HEK293 (cell line): ENCODE results near the gene AICDA.

ENCODE experiments used
- CTCF ChIA-PET: fragments of 350-600 bp; formaldehyde crosslinking; extraction: SDS; loops from one replicate; lab custom pipeline; 2021; ENCODE audit warnings: antibody characterized with exemption; lab: Yijun Ruan, JAX
- POLR2A ChIA-PET: fragments of 300-600 bp; formaldehyde crosslinking; extraction: SDS; loops from one replicate; lab custom pipeline; 2020; ENCODE audit warnings: antibody characterized with exemption, inconsistent platforms; lab: Yijun Ruan, JAX
- H3K27ac ChIP-seq: fragments of 200-500 bp; sonication (Bioruptor generic); 2 replicates; pipeline ENCODE4 v1.5.1; 2014; ENCODE audit warnings: low read depth, low read length, control low read depth, inconsistent platforms; ENCODE audit errors: extremely low read depth
- H3K36me3 ChIP-seq, 2 experiments: fragments of 200-500 bp in 1 of 2; sonication (Bioruptor generic) in 1 of 2; 1 replicate in 1 of 2; 2 replicates in 1 of 2; pipeline ENCODE4 v1.5.1; 2014 to 2017; ENCODE audit warnings: inconsistent platforms in 2 of 2, low read length in 2 of 2; ENCODE audit not compliant: control insufficient read depth in 2 of 2, insufficient read depth in 1 of 2
- H3K4me1 ChIP-seq: fragments of 200-500 bp; sonication (Bioruptor generic); 2 replicates; pipeline ENCODE4 v1.5.1; 2014; ENCODE audit warnings: mild to moderate bottlenecking, low read length, inconsistent platforms; ENCODE audit not compliant: control insufficient read depth, insufficient read depth
- H3K4me3 ChIP-seq: 2 replicates; pipeline ENCODE4 v1.5.1; 2011; ENCODE audit warnings: low read depth, mild to moderate bottlenecking, control low read depth, low read length, moderate library complexity
- H3K9me3 ChIP-seq: fragments of 200-500 bp; sonication (Bioruptor generic); 2 replicates; pipeline ENCODE4 v1.5.1; 2014; ENCODE audit warnings: low read depth, low read length, inconsistent platforms; ENCODE audit not compliant: control insufficient read depth, insufficient read depth
- BCL11A ChIP-seq: fragments of 450-650 bp; formaldehyde crosslinking; IDR thresholded peaks from 2 replicates; pipeline ENCODE4 v1.5.1; 2016; ENCODE audit warnings: low read depth, missing biosample characterization, missing genetic modification characterization
- EGR2 ChIP-seq: fragments of 450-650 bp; formaldehyde crosslinking; IDR thresholded peaks from 2 replicates; pipeline ENCODE4 v1.5.1; 2016; ENCODE audit warnings: low read depth, missing biosample characterization, missing genetic modification characterization
- GLI4 ChIP-seq: fragments of 450-650 bp; formaldehyde crosslinking; IDR thresholded peaks from 2 replicates; pipeline ENCODE4 v1.5.1; 2016; ENCODE audit warnings: missing biosample characterization, missing genetic modification characterization
- HIC1 ChIP-seq: fragments of 450-650 bp; formaldehyde crosslinking; IDR thresholded peaks from 2 replicates; pipeline ENCODE4 v1.5.1; 2016; ENCODE audit warnings: missing biosample characterization, missing genetic modification characterization
- OSR2 ChIP-seq: fragments of 450-650 bp; formaldehyde crosslinking; IDR thresholded peaks from 2 replicates; pipeline ENCODE4 v1.5.1; 2016; ENCODE audit warnings: missing biosample characterization, missing genetic modification characterization
- OVOL3 ChIP-seq: fragments of 450-650 bp; formaldehyde crosslinking; IDR thresholded peaks from 2 replicates; pipeline ENCODE4 v1.5.1; 2016; ENCODE audit warnings: missing biosample characterization, missing genetic modification characterization
- PRDM6 ChIP-seq: fragments of 450-650 bp; formaldehyde crosslinking; IDR thresholded peaks from 2 replicates; pipeline ENCODE4 v1.5.1; 2017; ENCODE audit warnings: missing biosample characterization, missing genetic modification characterization
- REST ChIP-seq: fragments of 450-650 bp; formaldehyde crosslinking; IDR thresholded peaks from 2 replicates; pipeline ENCODE4 v1.5.1; 2016; ENCODE audit warnings: missing biosample characterization, missing genetic modification characterization
- SCRT1 ChIP-seq: fragments of 450-650 bp; formaldehyde crosslinking; IDR thresholded peaks from 2 replicates; pipeline ENCODE4 v1.5.1; 2016; ENCODE audit warnings: missing biosample characterization, missing genetic modification characterization, borderline replicate concordance
- SETDB1 ChIP-seq: IDR thresholded peaks from one replicate; pipeline ENCODE4 v1.6.1; 2017; ENCODE audit warnings: mild to moderate bottlenecking, low read length, moderate library complexity, mixed read lengths; ENCODE audit not compliant: insufficient read length
- TRIM28 ChIP-seq: IDR thresholded peaks from 2 replicates; pipeline ENCODE4 v1.6.1; 2011; ENCODE audit warnings: low read length, control low read depth, borderline replicate concordance
- TSHZ1 ChIP-seq: fragments of 450-650 bp; formaldehyde crosslinking; IDR thresholded peaks from 2 replicates; pipeline ENCODE4 v1.5.1; 2016; ENCODE audit warnings: missing biosample characterization, missing genetic modification characterization, borderline replicate concordance
- ZFP69B ChIP-seq: fragments of 450-650 bp; formaldehyde crosslinking; IDR thresholded peaks from 2 replicates; pipeline ENCODE4 v1.5.1; 2016; ENCODE audit warnings: missing biosample characterization, missing genetic modification characterization
- ZIC2 ChIP-seq: fragments of 450-650 bp; formaldehyde crosslinking; IDR thresholded peaks from 2 replicates; pipeline ENCODE4 v1.5.1; 2016; ENCODE audit warnings: missing biosample characterization, missing genetic modification characterization
- ZNF140 ChIP-seq: fragments of 450-650 bp; formaldehyde crosslinking; IDR thresholded peaks from 2 replicates; pipeline ENCODE4 v1.5.1; 2016; ENCODE audit warnings: missing biosample characterization, missing genetic modification characterization
- ZNF184 ChIP-seq: fragments of 450-650 bp; IDR thresholded peaks from 2 replicates; pipeline ENCODE4 v1.5.1; 2018; ENCODE audit warnings: missing biosample characterization, mild to moderate bottlenecking, missing genetic modification characterization
- ZNF19 ChIP-seq: fragments of 450-650 bp; formaldehyde crosslinking; IDR thresholded peaks from 2 replicates; pipeline ENCODE4; 2016; ENCODE audit warnings: missing biosample characterization, missing genetic modification characterization, low read depth
- ZNF221 ChIP-seq: fragments of 450-650 bp; formaldehyde crosslinking; IDR thresholded peaks from 2 replicates; pipeline ENCODE4 v1.5.1; 2017; ENCODE audit warnings: missing biosample characterization, missing genetic modification characterization, borderline replicate concordance
- ZNF391 ChIP-seq: fragments of 450-650 bp; formaldehyde crosslinking; IDR thresholded peaks from 2 replicates; pipeline ENCODE4 v1.5.1; 2016; ENCODE audit warnings: low read depth, missing biosample characterization, missing genetic modification characterization, borderline replicate concordance
- ZNF544 ChIP-seq: fragments of 450-650 bp; formaldehyde crosslinking; IDR thresholded peaks from 2 replicates; pipeline ENCODE4 v1.5.0; 2017; ENCODE audit warnings: missing biosample characterization, missing genetic modification characterization
- ZNF610 ChIP-seq: fragments of 450-650 bp; formaldehyde crosslinking; IDR thresholded peaks from 2 replicates; pipeline ENCODE4 v1.5.1; 2016; ENCODE audit warnings: missing biosample characterization, missing genetic modification characterization, borderline replicate concordance
- ZNF626 ChIP-seq: fragments of 450-650 bp; sonication (Bioruptor Pico); formaldehyde crosslinking; IDR thresholded peaks from 2 replicates; pipeline ENCODE4 v1.5.1; 2018; ENCODE audit warnings: missing biosample characterization, missing genetic modification characterization, inconsistent platforms
- ZNF654 ChIP-seq: fragments of 450-650 bp; formaldehyde crosslinking; IDR thresholded peaks from 2 replicates; pipeline ENCODE4 v1.5.1; 2016; ENCODE audit warnings: low read depth, missing biosample characterization, missing genetic modification characterization
- ZNF707 ChIP-seq: fragments of 450-650 bp; formaldehyde crosslinking; IDR thresholded peaks from 2 replicates; pipeline ENCODE4 v1.5.1; 2016; ENCODE audit warnings: missing biosample characterization, missing genetic modification characterization
- ZSCAN4 ChIP-seq: fragments of 450-650 bp; formaldehyde crosslinking; IDR thresholded peaks from 2 replicates; pipeline ENCODE4 v1.5.1; 2017; ENCODE audit warnings: missing biosample characterization, missing genetic modification characterization

AICDA gene

GRCh38 chr12:8639936-8640335, 27.3 kb upstream of the AICDA start (continued):
- TF ChIP-seq TSHZ1 (tag by site-specific recombination) (no peak), GLI4 (no peak), TRIM28 (no peak), BCL11A (no peak), ZNF626 (tag by site-specific recombination) (no peak), ZNF221 (tag by site-specific recombination) (no peak), ZIC2 (tag by site-specific recombination) (no peak), REST (tag by site-specific recombination) (no peak), EGR2 (tag by site-specific recombination) (no peak), SETDB1 (no peak), ZNF140 (tag by site-specific recombination) (no peak)

GRCh38 chr12:8638951-8639350, 26.3 kb upstream of the AICDA start:
- Histone ChIP-seq H3K4me3 (no peak overlapping the region), H3K9me3 (no peaks in the 10 kb centered on the region), H3K36me3 (no peaks in the 10 kb centered on the region), H3K27ac (no peak overlapping the region), H3K4me1 (no peaks in the 10 kb centered on the region)
- POLR2A ChIA-PET, result no interaction called here
- CTCF ChIA-PET, result no interaction called here
- TF ChIP-seq HIC1 (tag by site-specific recombination), result no peak
- TF ChIP-seq PRDM6 (tag by site-specific recombination), result no peak
- TF ChIP-seq OSR2 (tag by site-specific recombination), result no peak
- TF ChIP-seq OVOL3, result no peak
- no peak for TF ChIP-seq ZNF19
- TF ChIP-seq ZFP69B (tag by site-specific recombination), result no peak
- no peak for TF ChIP-seq ZNF707
- TF ChIP-seq ZNF654, result no peak
- no peak for TF ChIP-seq SCRT1
- no peak for TF ChIP-seq ZNF184 (tag by site-specific recombination)
- no peak for TF ChIP-seq ZNF391 (tag by site-specific recombination)
- no peak for TF ChIP-seq ZSCAN4 (tag by site-specific recombination)
- TF ChIP-seq ZNF610, result no peak
- TF ChIP-seq ZNF544 (tag by site-specific recombination), result no peak
